Measurements from ENCODE around the gene ZNF346. TPM values are rescaled to one million over a fixed set of nuclear protein-coding genes. Genes with fewer than 3 reads are reported as not detected.

Gene ZNF346
- total and polyA plus RNA-seq, 2 of the 13 experiments (the other 11 are each of a cell fraction or from before 2014, with no cell fraction given): 8.6 to 19.4 TPM

- no peak for TF ChIP-seq ZNF276 (CRISPR knock-in tag; IDR thresholded peaks at IDR 0.05; ENCODE audit: low read depth)
- no peak for TF ChIP-seq ATM (IDR thresholded peaks at IDR 0.05; ENCODE audit: borderline replicate concordance)
- TF ChIP-seq GATAD2A (CRISPR knock-in tag; IDR thresholded peaks at IDR 0.05): peak; percentile 57
- no peak; the same call in 1 of the 2 replicates for TF ChIP-seq ZBTB20 (CRISPR knock-in tag; IDR thresholded peaks at IDR 0.05; ENCODE audit: borderline replicate concordance, low read depth)
- TF ChIP-seq TFDP2 (CRISPR knock-in tag; IDR thresholded peaks at IDR 0.05): peak; percentile 88
- peak; percentile 78 for TF ChIP-seq SALL1 (CRISPR knock-in tag; IDR thresholded peaks at IDR 0.05)
- TF ChIP-seq KDM2A (CRISPR knock-in tag; IDR thresholded peaks at IDR 0.05; ENCODE audit: borderline replicate concordance, low read depth): peak; percentile 86; the same call in 1 of the 2 replicates
- TF ChIP-seq SMAD9 (CRISPR knock-in tag; IDR thresholded peaks at IDR 0.05): no peak
- no peak for TF ChIP-seq TRIM22 (IDR thresholded peaks at IDR 0.05)
- TF ChIP-seq HNF4A (CRISPR knock-in tag; IDR thresholded peaks at IDR 0.05): 0 out of 2 replicates have a peak, but pooled peaks have one; percentile 17
- TF ChIP-seq ZNF382 (CRISPR knock-in tag; IDR thresholded peaks at IDR 0.05; ENCODE audit: borderline replicate concordance): no peak
- no peak for TF ChIP-seq NONO (IDR thresholded peaks at IDR 0.05)
- peak; percentile 65 for TF ChIP-seq NONO (CRISPR knock-in tag; conservative IDR thresholded peaks at IDR 0.05)
- TF ChIP-seq KDM5B (CRISPR knock-in tag; IDR thresholded peaks at IDR 0.05; ENCODE audit: borderline replicate concordance): peak; percentile 87
- TF ChIP-seq ZBED4 (CRISPR knock-in tag; IDR thresholded peaks at IDR 0.05; ENCODE audit: borderline replicate concordance): peak; percentile 18; the same call in 1 of the 2 replicates
- no peak for TF ChIP-seq FOXO4 (CRISPR knock-in tag; conservative IDR thresholded peaks at IDR 0.05)
- TF ChIP-seq SMYD3 (CRISPR knock-in tag; IDR thresholded peaks at IDR 0.05): 0 out of 2 replicates have a peak, but pooled peaks have one; percentile 12
- no peak for TF ChIP-seq NR2F2 (IDR thresholded peaks at IDR 0.05; ENCODE audit: borderline replicate concordance, low read depth)
- peak; percentile 85; the same call in 1 of the 2 replicates for TF ChIP-seq HOXA9 (CRISPR knock-in tag; IDR thresholded peaks at IDR 0.05; ENCODE audit: borderline replicate concordance)
Measured at GRCh38 chr5:177006265-177006972, 16.1 kb upstream of the ZNF346 start, which contains the start of gene UIMC1 (continued).
